ENCODE data around the gene EDN1.

Gene EDN1

GRCh38 chr6:12294851-12295536 is 4.8 kb downstream of the EDN1 start:
- Histone ChIP-seq H3K27me3 (ENCODE audit: control insufficient read depth, insufficient read depth, low read length) (no peaks in the 10 kb centered on the region), H3K4me3 (ENCODE audit: low read length) (no peak overlapping the region), H3K27ac (ENCODE audit: low read length) (no peak overlapping the region), H3K36me3 (ENCODE audit: control insufficient read depth, insufficient read depth, low read length) (no peaks in the 10 kb centered on the region), H3K4me1 (ENCODE audit: control insufficient read depth, insufficient read depth, low read length) (no peaks in the 10 kb centered on the region; the same call in 1 of the 2 replicates), H3K9me3 (ENCODE audit: control insufficient read depth, insufficient read depth, low read length) (no peaks in the 10 kb centered on the region)
- no CpG with 5 or more reads among the region's 3 CpGs for WGBS (ENCODE audit: insufficient coverage, insufficient read length)
- no peak for DNase-seq (ENCODE audit: low read depth, low spot score)

GRCh38 chr6:12295558-12296254 is 5.5 kb downstream of the EDN1 start:
- Histone ChIP-seq H3K27me3 (ENCODE audit: control insufficient read depth, insufficient read depth, low read length) (no peaks in the 10 kb centered on the region), H3K4me1 (ENCODE audit: control insufficient read depth, insufficient read depth, low read length) (no peaks in the 10 kb centered on the region; the same call in 1 of the 2 replicates), H3K9me3 (ENCODE audit: control insufficient read depth, insufficient read depth, low read length) (no peaks in the 10 kb centered on the region), H3K4me3 (ENCODE audit: low read length) (no peak overlapping the region), H3K27ac (ENCODE audit: low read length) (no peak overlapping the region), H3K36me3 (ENCODE audit: control insufficient read depth, insufficient read depth, low read length) (no peaks in the 10 kb centered on the region)
- DNase-seq (ENCODE audit: low read depth, low spot score) = no peak
- no CpG with 5 or more reads among the region's 14 CpGs for WGBS (ENCODE audit: insufficient coverage, insufficient read length)

- Histone ChIP-seq H3K36me3 (ENCODE audit: control insufficient read depth, insufficient read depth, low read length) (no peaks in the 10 kb centered on the region), H3K27ac (ENCODE audit: low read length) (no peak overlapping the region), H3K4me1 (ENCODE audit: control insufficient read depth, insufficient read depth, low read length) (no peaks in the 10 kb centered on the region; the same call in 1 of the 2 replicates), H3K9me3 (ENCODE audit: control insufficient read depth, insufficient read depth, low read length) (no peaks in the 10 kb centered on the region), H3K4me3 (ENCODE audit: low read length) (no peak overlapping the region), H3K27me3 (ENCODE audit: control insufficient read depth, insufficient read depth, low read length) (no peaks in the 10 kb centered on the region)
- WGBS (ENCODE audit: insufficient coverage, insufficient read length) = no CpG with 5 or more reads among the region's 5 CpGs
- DNase-seq (ENCODE audit: low read depth, low spot score) = no peak
These were observed 6.1 kb downstream of the EDN1 start for GRCh38 chr6:12296255-12296573.

GRCh38 chr6:12296604-12297003 is 6.4 kb downstream of the EDN1 start:
- no peaks in the 10 kb centered on the region; the same call in 1 of the 2 replicates for H3K4me1 ChIP-seq (ENCODE audit: control insufficient read depth, insufficient read depth, low read length)
- no peak for DNase-seq (ENCODE audit: low read depth, low spot score)
- 100% methylated on average over 1 of the region's 3 CpGs for WGBS (ENCODE audit: insufficient coverage, insufficient read length)
- no peaks in the 10 kb centered on the region for H3K9me3 ChIP-seq (ENCODE audit: control insufficient read depth, insufficient read depth, low read length)
- no peaks in the 10 kb centered on the region for H3K36me3 ChIP-seq (ENCODE audit: control insufficient read depth, insufficient read depth, low read length)
- no peaks in the 10 kb centered on the region for H3K27me3 ChIP-seq (ENCODE audit: control insufficient read depth, insufficient read depth, low read length)
- no peak overlapping the region for H3K4me3 ChIP-seq (ENCODE audit: low read length)
- H3K27ac ChIP-seq (ENCODE audit: low read length) = no peak overlapping the region

GRCh38 chr6:12297363-12298016 is 7.3 kb downstream of the EDN1 start:
- WGBS (ENCODE audit: insufficient coverage, insufficient read length) = no CpG with 5 or more reads among the region's 3 CpGs
- Histone ChIP-seq H3K4me1 (ENCODE audit: control insufficient read depth, insufficient read depth, low read length) (no peaks in the 10 kb centered on the region; the same call in 1 of the 2 replicates), H3K4me3 (ENCODE audit: low read length) (no peak overlapping the region), H3K36me3 (ENCODE audit: control insufficient read depth, insufficient read depth, low read length) (no peaks in the 10 kb centered on the region), H3K9me3 (ENCODE audit: control insufficient read depth, insufficient read depth, low read length) (no peaks in the 10 kb centered on the region), H3K27me3 (ENCODE audit: control insufficient read depth, insufficient read depth, low read length) (no peaks in the 10 kb centered on the region), H3K27ac (ENCODE audit: low read length) (no peak overlapping the region)
- no peak for DNase-seq (ENCODE audit: low read depth, low spot score)

- no peaks in the 10 kb centered on the region for H3K36me3 ChIP-seq (ENCODE audit: control insufficient read depth, insufficient read depth, low read length)
- WGBS (ENCODE audit: insufficient coverage, insufficient read length) = no CpG with 5 or more reads among the region's 7 CpGs
- DNase-seq (ENCODE audit: low read depth, low spot score) = no peak
These were observed 8.1 kb downstream of the EDN1 start for GRCh38 chr6:12298017-12298978.

GRCh38 chr6:12298995-12299394 is 8.8 kb downstream of the EDN1 start:
- DNase-seq (ENCODE audit: low read depth, low spot score) = no peak
- no peak overlapping the region for H3K27ac ChIP-seq (ENCODE audit: low read length)
- WGBS (ENCODE audit: insufficient coverage, insufficient read length) = no CpG with 5 or more reads among the region's 1 CpG
- H3K4me3 ChIP-seq (ENCODE audit: low read length) = no peak overlapping the region
- no peaks in the 10 kb centered on the region for H3K27me3 ChIP-seq (ENCODE audit: control insufficient read depth, insufficient read depth, low read length)
- H3K9me3 ChIP-seq (ENCODE audit: control insufficient read depth, insufficient read depth, low read length) = no peaks in the 10 kb centered on the region
- H3K4me1 ChIP-seq (ENCODE audit: control insufficient read depth, insufficient read depth, low read length) = no peaks in the 10 kb centered on the region
- H3K36me3 ChIP-seq (ENCODE audit: control insufficient read depth, insufficient read depth, low read length) = no peaks in the 10 kb centered on the region

More at GRCh38 chr6:12298017-12298978, 8.1 kb downstream of the EDN1 start:
- Histone ChIP-seq H3K9me3 (ENCODE audit: control insufficient read depth, insufficient read depth, low read length) (no peaks in the 10 kb centered on the region), H3K4me3 (ENCODE audit: low read length) (no peak overlapping the region), H3K27me3 (ENCODE audit: control insufficient read depth, insufficient read depth, low read length) (no peaks in the 10 kb centered on the region), H3K27ac (ENCODE audit: low read length) (no peak overlapping the region), H3K4me1 (ENCODE audit: control insufficient read depth, insufficient read depth, low read length) (no peaks in the 10 kb centered on the region)

GRCh38 chr6:12301018-12301417 is 10.9 kb downstream of the EDN1 start:
- Histone ChIP-seq H3K4me1 (ENCODE audit: control insufficient read depth, insufficient read depth, low read length) (no peaks in the 10 kb centered on the region), H3K36me3 (ENCODE audit: control insufficient read depth, insufficient read depth, low read length) (no peaks in the 10 kb centered on the region), H3K4me3 (ENCODE audit: low read length) (no peak overlapping the region), H3K27ac (ENCODE audit: low read length) (no peak overlapping the region), H3K27me3 (ENCODE audit: control insufficient read depth, insufficient read depth, low read length) (no peaks in the 10 kb centered on the region), H3K9me3 (ENCODE audit: control insufficient read depth, insufficient read depth, low read length) (no peaks in the 10 kb centered on the region)
- no CpG with 5 or more reads among the region's 3 CpGs for WGBS (ENCODE audit: insufficient coverage, insufficient read length)
- no peak for DNase-seq (ENCODE audit: low read depth, low spot score)

GRCh38 chr6:12304487-12304886 is 14.3 kb downstream of the EDN1 start:
- Histone ChIP-seq H3K36me3 (ENCODE audit: control insufficient read depth, insufficient read depth, low read length) (no peaks in the 10 kb centered on the region), H3K27me3 (ENCODE audit: control insufficient read depth, insufficient read depth, low read length) (no peaks in the 10 kb centered on the region), H3K9me3 (ENCODE audit: control insufficient read depth, insufficient read depth, low read length) (no peaks in the 10 kb centered on the region), H3K27ac (ENCODE audit: low read length) (no peak overlapping the region), H3K4me1 (ENCODE audit: control insufficient read depth, insufficient read depth, low read length) (no peaks in the 10 kb centered on the region), H3K4me3 (ENCODE audit: low read length) (no peak overlapping the region)
- no peak for DNase-seq (ENCODE audit: low read depth, low spot score)
- WGBS (ENCODE audit: insufficient coverage, insufficient read length) = no CpG with 5 or more reads among the region's 2 CpGs

- Histone ChIP-seq H3K27ac (ENCODE audit: low read length) (no peak overlapping the region), H3K4me3 (ENCODE audit: low read length) (no peak overlapping the region), H3K4me1 (ENCODE audit: control insufficient read depth, insufficient read depth, low read length) (no peaks in the 10 kb centered on the region), H3K9me3 (ENCODE audit: control insufficient read depth, insufficient read depth, low read length) (no peaks in the 10 kb centered on the region), H3K36me3 (ENCODE audit: control insufficient read depth, insufficient read depth, low read length) (no peaks in the 10 kb centered on the region), H3K27me3 (ENCODE audit: control insufficient read depth, insufficient read depth, low read length) (no peaks in the 10 kb centered on the region)
- no CpG with 5 or more reads among the region's 2 CpGs for WGBS (ENCODE audit: insufficient coverage, insufficient read length)
- DNase-seq (ENCODE audit: low read depth, low spot score) = no peak
These were observed 18.9 kb downstream of the EDN1 start for GRCh38 chr6:12309070-12309469.
